HepG2 (cell line): ENCODE data around the gene MRM3. TPM values are rescaled to one million over a fixed set of nuclear protein-coding genes. Genes with fewer than 3 reads are reported as not detected.

Source experiments
- ARNT2 ChIP-seq: sonication (generic); formaldehyde crosslinking; IDR thresholded peaks from 2 replicates; pipeline ENCODE4 v1.8.0; 2022; ENCODE audit warnings: mild to moderate bottlenecking, low read depth, missing genetic modification reagents, moderate library complexity
- FOXO1 ChIP-seq: sonication (generic); formaldehyde crosslinking; IDR thresholded peaks from 2 replicates; pipeline ENCODE4 v1.4.0; 2020; ENCODE audit warnings: missing genetic modification reagents
- HNRNPK ChIP-seq: fragments of 200-400 bp; formaldehyde crosslinking; IDR thresholded peaks from 2 replicates; pipeline ENCODE4 v1.6.1; 2018; ENCODE audit warnings: low read length, low read depth, moderate library complexity, mild to moderate bottlenecking; ENCODE audit not compliant: poor library complexity, severe bottlenecking
- KAT8 ChIP-seq: IDR thresholded peaks from 2 replicates; pipeline ENCODE4 v1.6.1; 2016; ENCODE audit warnings: missing genetic modification reagents, missing compliant biosample characterization
- MED13 ChIP-seq: sonication (generic); formaldehyde crosslinking; IDR thresholded peaks from 2 replicates; pipeline ENCODE4 v1.5.0; 2020; ENCODE audit warnings: missing genetic modification reagents
- NFKBIZ ChIP-seq: IDR thresholded peaks from 2 replicates; pipeline ENCODE4 v1.6.1; 2018; ENCODE audit warnings: missing genetic modification reagents, missing compliant biosample characterization
- PHB2 ChIP-seq: fragments of 450-650 bp; IDR thresholded peaks from 2 replicates; pipeline ENCODE4 v1.6.1; 2018; ENCODE audit not compliant: partially characterized antibody
- TRAFD1 ChIP-seq: sonication (generic); formaldehyde crosslinking; IDR thresholded peaks from 2 replicates; pipeline ENCODE4 v1.5.1; 2020; ENCODE audit warnings: missing genetic modification reagents, mild to moderate bottlenecking, borderline replicate concordance
- ZBTB1 ChIP-seq: sonication (generic); formaldehyde crosslinking; IDR thresholded peaks from 2 replicates; pipeline ENCODE4 v1.4.0; 2020; ENCODE audit warnings: missing genetic modification reagents, borderline replicate concordance
- ZBTB34 ChIP-seq: sonication (generic); formaldehyde crosslinking; IDR thresholded peaks from 2 replicates; pipeline ENCODE4 v1.8.0; 2022; ENCODE audit warnings: mild to moderate bottlenecking, missing genetic modification reagents
- ZFP36L2 ChIP-seq: sonication (generic); formaldehyde crosslinking; IDR thresholded peaks from 2 replicates; pipeline ENCODE4 v1.4.0; 2020; ENCODE audit warnings: missing genetic modification reagents
- ZNF20 ChIP-seq: sonication (generic); formaldehyde crosslinking; IDR thresholded peaks from 2 replicates; pipeline ENCODE4 v1.4.0; 2020; ENCODE audit warnings: mild to moderate bottlenecking, moderate library complexity, missing genetic modification reagents
- ZNF264 ChIP-seq: sonication (generic); formaldehyde crosslinking; IDR thresholded peaks from 2 replicates; pipeline ENCODE4 v1.4.0; 2020; ENCODE audit warnings: missing genetic modification reagents
- ZNF275 ChIP-seq: sonication (generic); formaldehyde crosslinking; IDR thresholded peaks from 2 replicates; pipeline ENCODE4 v1.8.0; 2022; ENCODE audit warnings: missing genetic modification reagents, mild to moderate bottlenecking, inconsistent platforms, borderline replicate concordance
- ZNF282 ChIP-seq: fragments of 450-650 bp; IDR thresholded peaks from 2 replicates; pipeline ENCODE4 v1.6.1; 2018; ENCODE audit not compliant: partially characterized antibody
- ZNF296 ChIP-seq: sonication (generic); formaldehyde crosslinking; conservative IDR thresholded peaks from 2 replicates; pipeline ENCODE4 v1.5.0; 2020; ENCODE audit warnings: mild to moderate bottlenecking, missing genetic modification reagents
- ZNF34 ChIP-seq: sonication (generic); formaldehyde crosslinking; IDR thresholded peaks from 2 replicates; pipeline ENCODE4 v1.4.0; 2020; ENCODE audit warnings: mild to moderate bottlenecking, missing genetic modification reagents, borderline replicate concordance
- ZNF501 ChIP-seq: sonication (generic); formaldehyde crosslinking; IDR thresholded peaks from 2 replicates; pipeline ENCODE4 v1.5.1; 2020; ENCODE audit warnings: mild to moderate bottlenecking, moderate library complexity, missing genetic modification reagents
- ZNF816 ChIP-seq: sonication (generic); formaldehyde crosslinking; IDR thresholded peaks from 2 replicates; pipeline ENCODE4 v1.8.0; 2022; ENCODE audit warnings: missing genetic modification reagents, mild to moderate bottlenecking, borderline replicate concordance
- polyA plus RNA-seq, 8 experiments: library from polyadenylated mRNA; depleted of rRNA in 3 of 8; stranded (reverse) in 7 of 8; unstranded in 1 of 8; fragments of >200 nt; fragmentation: Illumina TruSeq in 4 of 8; extraction: Trizol in 4 of 8; gene quantifications; 2 replicates each; pipeline versions ENCODE4 v1.2.1 to v1.2.3, GENCODE V29; 2011 to 2016; ENCODE audit warnings: low read depth in 4 of 8, missing spikeins in 1 of 8, mixed read lengths in 1 of 8; ENCODE audit not compliant: insufficient read depth in 1 of 8
- total RNA-seq, 5 experiments: library from RNA; depleted of rRNA; stranded (reverse); fragments of >200 nt; fragmentation: Illumina TruSeq; extraction: Trizol; gene quantifications; 2 replicates each; pipeline ENCODE4 v1.2.3, GENCODE V29; 2016; ENCODE audit warnings: low read depth in 1 of 5
- TF ChIP-seq, protein P1 (sequence below): sonication (generic); formaldehyde crosslinking; IDR thresholded peaks from 2 replicates; pipeline ENCODE4 v1.5.0; 2020; ENCODE audit warnings: mild to moderate bottlenecking, missing genetic modification reagents, borderline replicate concordance
- TF ChIP-seq, protein P2 (sequence below): sonication (generic); formaldehyde crosslinking; conservative IDR thresholded peaks from 2 replicates; pipeline ENCODE4 v1.4.0; 2020; ENCODE audit warnings: missing genetic modification reagents

MRM3 gene
- total and polyA plus RNA-seq, 2 of the 13 experiments (the other 11 are each of a cell fraction or from before 2014, with no cell fraction given) = 12.3 to 25.5 TPM

DNA sequence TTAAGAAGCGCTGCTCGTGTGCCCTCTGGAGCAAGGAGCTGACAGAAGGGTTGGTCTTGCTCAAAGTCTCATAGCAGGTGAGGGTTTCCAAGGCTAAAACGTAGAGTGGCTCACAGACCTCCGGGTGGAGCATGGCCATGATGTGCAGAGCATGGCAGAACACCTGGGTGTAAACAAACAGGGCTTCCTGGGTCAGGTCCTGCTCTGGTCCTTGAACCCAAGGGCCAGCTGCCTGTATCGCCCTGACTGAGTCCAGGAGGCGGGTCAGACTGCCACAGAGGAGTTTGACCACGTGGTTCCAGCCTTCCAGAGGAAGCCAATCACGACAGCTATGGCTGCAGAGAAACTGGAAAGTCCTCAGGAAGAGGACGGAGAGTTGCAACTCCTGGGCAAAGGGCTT lies 37.2 kb upstream of the MRM3 start (continued):
- TF ChIP-seq, protein P1, sequence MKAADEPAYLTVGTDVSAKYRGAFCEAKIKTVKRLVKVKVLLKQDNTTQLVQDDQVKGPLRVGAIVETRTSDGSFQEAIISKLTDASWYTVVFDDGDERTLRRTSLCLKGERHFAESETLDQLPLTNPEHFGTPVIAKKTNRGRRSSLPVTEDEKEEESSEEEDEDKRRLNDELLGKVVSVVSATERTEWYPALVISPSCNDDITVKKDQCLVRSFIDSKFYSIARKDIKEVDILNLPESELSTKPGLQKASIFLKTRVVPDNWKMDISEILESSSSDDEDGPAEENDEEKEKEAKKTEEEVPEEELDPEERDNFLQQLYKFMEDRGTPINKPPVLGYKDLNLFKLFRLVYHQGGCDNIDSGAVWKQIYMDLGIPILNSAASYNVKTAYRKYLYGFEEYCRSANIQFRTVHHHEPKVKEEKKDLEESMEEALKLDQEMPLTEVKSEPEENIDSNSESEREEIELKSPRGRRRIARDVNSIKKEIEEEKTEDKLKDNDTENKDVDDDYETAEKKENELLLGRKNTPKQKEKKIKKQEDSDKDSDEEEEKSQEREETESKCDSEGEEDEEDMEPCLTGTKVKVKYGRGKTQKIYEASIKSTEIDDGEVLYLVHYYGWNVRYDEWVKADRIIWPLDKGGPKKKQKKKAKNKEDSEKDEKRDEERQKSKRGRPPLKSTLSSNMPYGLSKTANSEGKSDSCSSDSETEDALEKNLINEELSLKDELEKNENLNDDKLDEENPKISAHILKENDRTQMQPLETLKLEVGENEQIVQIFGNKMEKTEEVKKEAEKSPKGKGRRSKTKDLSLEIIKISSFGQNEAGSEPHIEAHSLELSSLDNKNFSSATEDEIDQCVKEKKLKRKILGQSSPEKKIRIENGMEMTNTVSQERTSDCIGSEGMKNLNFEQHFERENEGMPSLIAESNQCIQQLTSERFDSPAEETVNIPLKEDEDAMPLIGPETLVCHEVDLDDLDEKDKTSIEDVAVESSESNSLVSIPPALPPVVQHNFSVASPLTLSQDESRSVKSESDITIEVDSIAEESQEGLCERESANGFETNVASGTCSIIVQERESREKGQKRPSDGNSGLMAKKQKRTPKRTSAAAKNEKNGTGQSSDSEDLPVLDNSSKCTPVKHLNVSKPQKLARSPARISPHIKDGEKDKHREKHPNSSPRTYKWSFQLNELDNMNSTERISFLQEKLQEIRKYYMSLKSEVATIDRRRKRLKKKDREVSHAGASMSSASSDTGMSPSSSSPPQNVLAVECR (CRISPR knock-in tag) = peak; percentile 68; the same call in 1 of the 2 replicates
- TF ChIP-seq NFKBIZ (CRISPR knock-in tag) (no peak), ZNF20 (CRISPR knock-in tag) (no peak), ZNF816 (CRISPR knock-in tag) (no peak), HNRNPK (no peak), ZBTB34 (CRISPR knock-in tag) (no peak), TRAFD1 (CRISPR knock-in tag) (no peak), FOXO1 (peak; percentile 38; the same call in 1 of the 2 replicates), ZNF296 (CRISPR knock-in tag) (no peak), ZNF275 (CRISPR knock-in tag) (no peak), ZBTB1 (no peak), PHB2 (no peak), ARNT2 (CRISPR knock-in tag) (no peak), ZNF501 (peak; percentile 26; the same call in 1 of the 2 replicates), ZNF264 (no peak), ZFP36L2 (CRISPR knock-in tag) (no peak), ZNF282 (no peak), KAT8 (CRISPR knock-in tag) (0 out of 2 replicates have a peak, but pooled peaks have one; percentile 19), ZNF34 (CRISPR knock-in tag) (no peak), MED13 (no peak)
- TF ChIP-seq, protein P2, sequence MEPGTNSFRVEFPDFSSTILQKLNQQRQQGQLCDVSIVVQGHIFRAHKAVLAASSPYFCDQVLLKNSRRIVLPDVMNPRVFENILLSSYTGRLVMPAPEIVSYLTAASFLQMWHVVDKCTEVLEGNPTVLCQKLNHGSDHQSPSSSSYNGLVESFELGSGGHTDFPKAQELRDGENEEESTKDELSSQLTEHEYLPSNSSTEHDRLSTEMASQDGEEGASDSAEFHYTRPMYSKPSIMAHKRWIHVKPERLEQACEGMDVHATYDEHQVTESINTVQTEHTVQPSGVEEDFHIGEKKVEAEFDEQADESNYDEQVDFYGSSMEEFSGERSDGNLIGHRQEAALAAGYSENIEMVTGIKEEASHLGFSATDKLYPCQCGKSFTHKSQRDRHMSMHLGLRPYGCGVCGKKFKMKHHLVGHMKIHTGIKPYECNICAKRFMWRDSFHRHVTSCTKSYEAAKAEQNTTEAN (CRISPR knock-in tag) = no peak
